Measurements from ENCODE around the gene FAM89B. TPM values are rescaled to one million over a fixed set of nuclear protein-coding genes. Genes with fewer than 3 reads are reported as not detected.

Gene FAM89B
- total RNA-seq, 1 donor from 2014 or later = 56.1 TPM

- Mint-ChIP-seq H3K4me1 (ENCODE audit: unreplicated experiment) (peaks cover 11% of the 10 kb centered on the region), H3K4me3 (peak overlapping the region; percentile 96), H3K27ac (peak overlapping the region; percentile 91), H3K36me3 (peaks cover 1% of the 10 kb centered on the region), H3K27me3 (no peaks in the 10 kb centered on the region), H3K9me3 (no peaks in the 10 kb centered on the region)
- no peak for DNase-seq (ENCODE audit: extremely low spot score, unreplicated experiment)
- TF ChIP-seq CTCF (conservative IDR thresholded peaks at IDR 0.05) = no peak
Measured at GRCh38 chr11:65617136-65617850, 45.0 kb downstream of the FAM89B start.

- TF ChIP-seq CTCF (conservative IDR thresholded peaks at IDR 0.05) = no peak
- H3K9me3 Mint-ChIP-seq = no peaks in the 10 kb centered on the region
- H3K27me3 Mint-ChIP-seq = no peaks in the 10 kb centered on the region
- H3K4me3 Mint-ChIP-seq = no peak overlapping the region
- no peak overlapping the region for H3K27ac Mint-ChIP-seq
- DNase-seq (ENCODE audit: extremely low spot score, unreplicated experiment) = no peak
- peaks cover 8% of the 10 kb centered on the region for H3K4me1 Mint-ChIP-seq (ENCODE audit: unreplicated experiment)
- H3K36me3 Mint-ChIP-seq = no peaks in the 10 kb centered on the region
Measured at GRCh38 chr11:65617990-65618751, 45.8 kb downstream of the FAM89B start.

- Mint-ChIP-seq H3K27me3 (no peaks in the 10 kb centered on the region), H3K4me3 (no peak overlapping the region), H3K4me1 (ENCODE audit: unreplicated experiment) (peaks cover 8% of the 10 kb centered on the region), H3K27ac (no peak overlapping the region), H3K36me3 (no peaks in the 10 kb centered on the region), H3K9me3 (no peaks in the 10 kb centered on the region)
- DNase-seq (ENCODE audit: extremely low spot score, unreplicated experiment) = no peak
- TF ChIP-seq CTCF (conservative IDR thresholded peaks at IDR 0.05) = no peak
Measured at GRCh38 chr11:65618763-65619162, 46.4 kb downstream of the FAM89B start.

GRCh38 chr11:65619281-65619928 lies 47.1 kb downstream of the FAM89B start:
- H3K36me3 Mint-ChIP-seq = no peaks in the 10 kb centered on the region
- peaks cover 8% of the 10 kb centered on the region for H3K4me1 Mint-ChIP-seq (ENCODE audit: unreplicated experiment)
- H3K27me3 Mint-ChIP-seq = no peaks in the 10 kb centered on the region
- no peak overlapping the region for H3K4me3 Mint-ChIP-seq
- no peak for TF ChIP-seq CTCF (conservative IDR thresholded peaks at IDR 0.05)
- no peak overlapping the region for H3K27ac Mint-ChIP-seq
- H3K9me3 Mint-ChIP-seq = no peaks in the 10 kb centered on the region
- no peak for DNase-seq (ENCODE audit: extremely low spot score, unreplicated experiment)

GRCh38 chr11:65620666-65621065 lies 48.3 kb downstream of the FAM89B start:
- Mint-ChIP-seq H3K4me1 (ENCODE audit: unreplicated experiment) (peaks cover 8% of the 10 kb centered on the region), H3K27me3 (no peaks in the 10 kb centered on the region), H3K9me3 (no peaks in the 10 kb centered on the region), H3K36me3 (no peaks in the 10 kb centered on the region), H3K27ac (no peak overlapping the region), H3K4me3 (no peak overlapping the region)
- no peak for TF ChIP-seq CTCF (conservative IDR thresholded peaks at IDR 0.05)
- no peak for DNase-seq (ENCODE audit: extremely low spot score, unreplicated experiment)

Measured in type B pancreatic cell (in vitro differentiated cells).